ENCODE data around the gene TBC1D20. TPM values are rescaled to one million over a fixed set of nuclear protein-coding genes. Genes with fewer than 3 reads are reported as not detected.

Gene TBC1D20
- total RNA-seq, 1 experiment from 2014 or later = 42.1 TPM

- ATAC-seq (no peak), DNase-seq (ENCODE audit: low read depth, low spot score) (no peak)
- CTCF ChIA-PET = no interaction called here
- TF ChIP-seq TCF7L2 (IDR thresholded peaks at IDR 0.05; ENCODE audit: low read depth, low read length) (no peak), CTCF (IDR thresholded peaks at IDR 0.05) (no peak), REST (IDR thresholded peaks at IDR 0.05; ENCODE audit: insufficient read depth in 1 of 2, low read depth in 2 of 2, low read length in 1 of 2) (no peak), SIN3A (IDR thresholded peaks at IDR 0.05; ENCODE audit: borderline replicate concordance, insufficient read depth, low read depth, low read length) (no peak), POLR2AphosphoS5 (IDR thresholded peaks at IDR 0.05; ENCODE audit: low read depth, low read length) (no peak)
- intact Hi-C loops (cut with micrococcal nuclease; ENCODE audit: unreplicated experiment) = no loop called here
- Histone ChIP-seq H3K36me3 (ENCODE audit: control insufficient read depth, insufficient read depth, low read length) (peaks cover 27% of the 10 kb centered on the region), H3K4me3 (ENCODE audit: low read depth in 2 of 2, low read length in 2 of 2) (no peak overlapping the region), H3K4me1 (ENCODE audit: control insufficient read depth, insufficient read depth, low read length) (no peaks in the 10 kb centered on the region), H3K27ac (ENCODE audit: low read length) (no peak overlapping the region), H3K27me3 (ENCODE audit: control insufficient read depth, insufficient read depth, low read length) (no peaks in the 10 kb centered on the region), H3K9me3 (ENCODE audit: control insufficient read depth, insufficient read depth, low read depth, low read length) (no peaks in the 10 kb centered on the region)
- BruUV-seq (replicated peaks) = no TSS peak
- POLR2A ChIA-PET = no interaction called here
- in situ Hi-C loops (cut with HindIII; ENCODE audit: low pct_unique_long_range_greater_than_20kb, low sequenced_read_pairs) = no loop called here
Observed at GRCh38 chr20:507761-508332, 45.5 kb upstream of the TBC1D20 start.

DNA sequence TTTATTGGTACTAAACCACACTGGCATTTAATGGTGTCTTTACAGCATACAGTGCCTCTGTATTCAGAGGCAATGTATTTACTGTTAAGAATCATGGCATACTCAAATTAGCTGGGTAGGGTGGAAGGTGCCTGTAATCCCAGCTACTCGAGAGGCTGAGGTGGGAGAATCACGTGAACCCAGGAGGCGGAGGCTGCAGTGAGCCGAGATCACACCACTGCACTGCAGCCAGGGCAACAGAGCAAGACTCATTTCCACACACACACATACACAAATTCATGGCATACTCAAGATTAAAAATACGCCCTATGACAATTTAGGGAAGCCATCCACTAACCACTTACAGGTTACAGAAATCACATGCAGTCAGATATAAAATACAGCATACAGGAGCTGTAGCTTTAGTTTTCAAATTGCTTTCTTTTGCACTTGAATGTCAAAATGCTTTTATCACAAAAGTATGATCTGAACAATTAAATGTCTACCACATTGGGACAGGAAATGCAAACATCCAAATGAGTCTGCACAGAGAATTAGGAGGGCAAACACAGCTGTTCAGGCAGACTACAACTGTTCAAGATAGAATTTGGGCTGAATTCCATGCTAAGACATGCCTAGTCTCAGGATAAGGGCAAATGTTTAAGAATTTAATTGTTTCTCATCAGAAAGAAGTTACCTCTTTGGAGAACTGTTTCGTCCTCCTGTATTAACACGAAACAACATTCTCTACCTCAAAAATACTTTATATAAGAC, 44.8 kb upstream of the TBC1D20 start:
- ChIA-PET CTCF (no interaction called here), POLR2A (no interaction called here)
- Histone ChIP-seq H3K4me1 (ENCODE audit: control insufficient read depth, insufficient read depth, low read length) (no peaks in the 10 kb centered on the region), H3K4me3 (ENCODE audit: low read depth in 2 of 2, low read length in 2 of 2) (no peak overlapping the region), H3K9me3 (ENCODE audit: control insufficient read depth, insufficient read depth, low read depth, low read length) (no peaks in the 10 kb centered on the region), H3K36me3 (ENCODE audit: control insufficient read depth, insufficient read depth, low read length) (peaks cover 33% of the 10 kb centered on the region), H3K27me3 (ENCODE audit: control insufficient read depth, insufficient read depth, low read length) (no peaks in the 10 kb centered on the region), H3K27ac (ENCODE audit: low read length) (no peak overlapping the region)
- no TSS peak for BruUV-seq (replicated peaks)
- no peak for ATAC-seq
- DNase-seq (ENCODE audit: low read depth, low spot score) = no peak
- in situ Hi-C loops (cut with HindIII; ENCODE audit: low pct_unique_long_range_greater_than_20kb, low sequenced_read_pairs) (no loop called here), intact Hi-C loops (cut with micrococcal nuclease; ENCODE audit: unreplicated experiment) (no loop called here)
- no peak for TF ChIP-seq POLR2AphosphoS5 (IDR thresholded peaks at IDR 0.05; ENCODE audit: low read depth, low read length)
- TF ChIP-seq REST (IDR thresholded peaks at IDR 0.05; ENCODE audit: insufficient read depth in 1 of 2, low read depth in 2 of 2, low read length in 1 of 2) = no peak
- no peak for TF ChIP-seq CTCF (IDR thresholded peaks at IDR 0.05)
- TF ChIP-seq TCF7L2 (IDR thresholded peaks at IDR 0.05; ENCODE audit: low read depth, low read length) = no peak
- no peak for TF ChIP-seq SIN3A (IDR thresholded peaks at IDR 0.05; ENCODE audit: borderline replicate concordance, insufficient read depth, low read depth, low read length)
